Measurements from ENCODE around the gene ZNF423.

- TF ChIP-seq, protein P1, sequence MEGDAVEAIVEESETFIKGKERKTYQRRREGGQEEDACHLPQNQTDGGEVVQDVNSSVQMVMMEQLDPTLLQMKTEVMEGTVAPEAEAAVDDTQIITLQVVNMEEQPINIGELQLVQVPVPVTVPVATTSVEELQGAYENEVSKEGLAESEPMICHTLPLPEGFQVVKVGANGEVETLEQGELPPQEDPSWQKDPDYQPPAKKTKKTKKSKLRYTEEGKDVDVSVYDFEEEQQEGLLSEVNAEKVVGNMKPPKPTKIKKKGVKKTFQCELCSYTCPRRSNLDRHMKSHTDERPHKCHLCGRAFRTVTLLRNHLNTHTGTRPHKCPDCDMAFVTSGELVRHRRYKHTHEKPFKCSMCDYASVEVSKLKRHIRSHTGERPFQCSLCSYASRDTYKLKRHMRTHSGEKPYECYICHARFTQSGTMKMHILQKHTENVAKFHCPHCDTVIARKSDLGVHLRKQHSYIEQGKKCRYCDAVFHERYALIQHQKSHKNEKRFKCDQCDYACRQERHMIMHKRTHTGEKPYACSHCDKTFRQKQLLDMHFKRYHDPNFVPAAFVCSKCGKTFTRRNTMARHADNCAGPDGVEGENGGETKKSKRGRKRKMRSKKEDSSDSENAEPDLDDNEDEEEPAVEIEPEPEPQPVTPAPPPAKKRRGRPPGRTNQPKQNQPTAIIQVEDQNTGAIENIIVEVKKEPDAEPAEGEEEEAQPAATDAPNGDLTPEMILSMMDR (IDR thresholded peaks at IDR 0.05) = no peak
- no peak for TF ChIP-seq POLR2A (IDR thresholded peaks at IDR 0.05)
These were observed 387.2 kb downstream of the ZNF423 start for GRCh38 chr16:49468611-49469310.

All from right lobe of liver (tissue), 4 donors.